PC-9 (cell line): Measurements from ENCODE around the gene VAV2. TPM values are rescaled to one million over a fixed set of nuclear protein-coding genes. Genes with fewer than 3 reads are reported as not detected.

ENCODE experiments used
- BruUV-seq: library from RNA; stranded (reverse); fragments of 400-500 nt; replicated peaks from 2 replicates; lab custom pipeline; 2021; lab: Mats Ljungman, UMichigan
- CTCF ChIA-PET: fragments of 300-600 bp; sonication (Branson Sonifier 250); formaldehyde crosslinking; loops from one replicate; lab custom pipeline; 2022; ENCODE audit warnings: antibody characterized with exemption; lab: Charles Lee
- POLR2A ChIA-PET: fragments of 300-600 bp; sonication (Branson Sonifier 250); formaldehyde crosslinking; loops from one replicate; lab custom pipeline; 2022; ENCODE audit warnings: antibody characterized with exemption; ENCODE audit not compliant: unreplicated experiment; lab: Charles Lee
- DNase-seq, 2 experiments: peaks; one replicate each; pipeline versions ENCODE4 v3.0.0 to v3.0.0-alpha.2; 2015 to 2022; ENCODE audit warnings: mixed read lengths in 1 of 2
- H2AFZ ChIP-seq: fragments of 200-600 bp; sonication (generic); 2 replicates; pipeline ENCODE4 v1.8.1; 2017; ENCODE audit warnings: antibody characterized with exemption
- H3F3A ChIP-seq: fragments of 200-600 bp; sonication (generic); 2 replicates; pipeline ENCODE4 v1.8.1; 2017; ENCODE audit warnings: antibody characterized with exemption, mild to moderate bottlenecking, low read depth; ENCODE audit not compliant: insufficient read depth
- H3K27ac ChIP-seq: fragments of 200-600 bp; sonication (generic); 2 replicates; pipeline ENCODE4 v1.6.1; 2016; ENCODE audit warnings: mixed run types
- H3K27me3 ChIP-seq: fragments of 200-600 bp; sonication (generic); 2 replicates; pipeline ENCODE4 v1.6.1; 2016; ENCODE audit warnings: low read depth, mixed run types; ENCODE audit not compliant: insufficient read depth
- H3K36me3 ChIP-seq: fragments of 200-600 bp; sonication (generic); 2 replicates; pipeline ENCODE4 v1.6.1; 2016; ENCODE audit warnings: low read depth, mixed run types
- H3K4me1 ChIP-seq: fragments of 200-600 bp; sonication (generic); replicated peaks from 2 replicates; pipeline ENCODE4 v1.6.1; 2016; ENCODE audit warnings: mixed run types; ENCODE audit not compliant: insufficient read depth
- H3K4me2 ChIP-seq: fragments of 200-600 bp; sonication (generic); 2 replicates; pipeline ENCODE4 v1.6.1; 2017; ENCODE audit warnings: mixed run types
- H3K4me3 ChIP-seq: fragments of 200-600 bp; sonication (generic); 2 replicates; pipeline ENCODE4 v1.6.1; 2016; ENCODE audit warnings: mixed run types
- H3K79me2 ChIP-seq: fragments of 200-600 bp; sonication (generic); 2 replicates; pipeline ENCODE4 v1.6.1; 2017; ENCODE audit warnings: low read depth, mixed run types
- H3K9me2 ChIP-seq: fragments of 200-600 bp; sonication (generic); 2 replicates; pipeline ENCODE4 v1.8.1; 2017; ENCODE audit warnings: mild to moderate bottlenecking; ENCODE audit not compliant: insufficient read depth
- H3K9me3 ChIP-seq: fragments of 200-600 bp; sonication (generic); 2 replicates; pipeline ENCODE4 v1.8.1; 2016; ENCODE audit warnings: low read depth; ENCODE audit not compliant: insufficient read depth
- H4K20me1 ChIP-seq: fragments of 200-600 bp; sonication (generic); 2 replicates; pipeline ENCODE4 v1.8.1; 2017; ENCODE audit not compliant: insufficient read depth
- EZH2 ChIP-seq: fragments of 200-600 bp; sonication (generic); IDR thresholded peaks from 2 replicates; pipeline ENCODE4 v1.8.0; 2017; ENCODE audit warnings: antibody characterized with exemption, low read depth
- intact Hi-C: fragments of 100-400 bp; cut with micrococcal nuclease; formaldehyde crosslinking; loops from one replicate; pipeline ENCODE4 v1.10.0; 2022; ENCODE audit not compliant: unreplicated experiment
- total RNA-seq: library from RNA; stranded (reverse); gene quantifications from 2 replicates; pipeline ENCODE4 v1.2.3, GENCODE V29; 2021
- TF ChIP-seq, protein P1 (sequence below): fragments of 200-600 bp; sonication (generic); conservative IDR thresholded peaks from 2 replicates; pipeline ENCODE4 v1.6.1; 2017; ENCODE audit warnings: mixed run types, antibody characterized with exemption, mild to moderate bottlenecking, moderate library complexity

Gene VAV2
- total RNA-seq, 1 experiment from 2014 or later = 36.5 TPM

DNA sequence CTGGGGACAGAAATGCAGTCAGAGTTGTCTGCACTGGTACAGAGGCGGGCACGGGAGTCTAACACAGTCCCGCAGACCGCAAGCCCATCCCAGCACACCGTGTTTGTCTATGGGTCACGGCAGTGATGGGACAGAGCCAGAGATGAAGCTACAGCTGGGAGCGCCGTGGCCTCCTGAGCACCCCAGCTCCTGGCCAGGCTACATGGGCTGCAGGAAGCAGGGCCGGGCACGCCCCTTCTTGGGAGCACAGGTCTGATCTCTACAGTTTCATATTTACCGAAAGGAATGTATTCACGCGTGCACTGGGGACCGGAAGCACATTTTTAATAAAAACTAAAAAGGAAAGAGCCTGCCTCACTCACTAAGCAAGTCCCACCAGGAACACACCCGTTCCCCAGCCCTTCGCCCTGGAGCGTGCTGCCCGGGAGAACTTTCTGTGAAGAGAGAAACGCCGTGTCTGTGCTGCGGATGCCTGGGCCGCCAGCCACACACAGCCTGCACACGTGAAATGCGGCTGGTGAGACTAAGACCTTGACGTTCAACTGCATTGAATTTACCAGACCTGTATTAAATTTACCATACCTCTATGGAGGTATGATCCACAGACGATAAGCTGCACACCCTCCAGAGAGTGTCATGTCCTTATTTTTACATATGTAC lies 81.1 kb downstream of the VAV2 start:
- Histone ChIP-seq H3K9me2 (no peaks in the 10 kb centered on the region), H4K20me1 (peaks cover 22% of the 10 kb centered on the region), H3K27me3 (no peaks in the 10 kb centered on the region), H3K27ac (no peak overlapping the region), H3K4me1 (no peaks in the 10 kb centered on the region), H3K79me2 (no peaks in the 10 kb centered on the region), H3K4me3 (no peak overlapping the region), H2AFZ (no peak overlapping the region), H3F3A (no peaks in the 10 kb centered on the region), H3K9me3 (no peaks in the 10 kb centered on the region), H3K36me3 (no peaks in the 10 kb centered on the region), H3K4me2 (no peak overlapping the region)
- ChIA-PET POLR2A (no interaction called here), CTCF (interaction anchor here (0.6 kb wide), 1 partner anchor 28 kb away, joined by 4 read pairs; no protein-coding TSS in a partner anchor)
- intact Hi-C loops = no loop called here
- BruUV-seq = no TSS peak
- DNase-seq = no peak
- TF ChIP-seq EZH2 = no peak
- TF ChIP-seq, protein P1, sequence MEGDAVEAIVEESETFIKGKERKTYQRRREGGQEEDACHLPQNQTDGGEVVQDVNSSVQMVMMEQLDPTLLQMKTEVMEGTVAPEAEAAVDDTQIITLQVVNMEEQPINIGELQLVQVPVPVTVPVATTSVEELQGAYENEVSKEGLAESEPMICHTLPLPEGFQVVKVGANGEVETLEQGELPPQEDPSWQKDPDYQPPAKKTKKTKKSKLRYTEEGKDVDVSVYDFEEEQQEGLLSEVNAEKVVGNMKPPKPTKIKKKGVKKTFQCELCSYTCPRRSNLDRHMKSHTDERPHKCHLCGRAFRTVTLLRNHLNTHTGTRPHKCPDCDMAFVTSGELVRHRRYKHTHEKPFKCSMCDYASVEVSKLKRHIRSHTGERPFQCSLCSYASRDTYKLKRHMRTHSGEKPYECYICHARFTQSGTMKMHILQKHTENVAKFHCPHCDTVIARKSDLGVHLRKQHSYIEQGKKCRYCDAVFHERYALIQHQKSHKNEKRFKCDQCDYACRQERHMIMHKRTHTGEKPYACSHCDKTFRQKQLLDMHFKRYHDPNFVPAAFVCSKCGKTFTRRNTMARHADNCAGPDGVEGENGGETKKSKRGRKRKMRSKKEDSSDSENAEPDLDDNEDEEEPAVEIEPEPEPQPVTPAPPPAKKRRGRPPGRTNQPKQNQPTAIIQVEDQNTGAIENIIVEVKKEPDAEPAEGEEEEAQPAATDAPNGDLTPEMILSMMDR = no peak

DNA sequence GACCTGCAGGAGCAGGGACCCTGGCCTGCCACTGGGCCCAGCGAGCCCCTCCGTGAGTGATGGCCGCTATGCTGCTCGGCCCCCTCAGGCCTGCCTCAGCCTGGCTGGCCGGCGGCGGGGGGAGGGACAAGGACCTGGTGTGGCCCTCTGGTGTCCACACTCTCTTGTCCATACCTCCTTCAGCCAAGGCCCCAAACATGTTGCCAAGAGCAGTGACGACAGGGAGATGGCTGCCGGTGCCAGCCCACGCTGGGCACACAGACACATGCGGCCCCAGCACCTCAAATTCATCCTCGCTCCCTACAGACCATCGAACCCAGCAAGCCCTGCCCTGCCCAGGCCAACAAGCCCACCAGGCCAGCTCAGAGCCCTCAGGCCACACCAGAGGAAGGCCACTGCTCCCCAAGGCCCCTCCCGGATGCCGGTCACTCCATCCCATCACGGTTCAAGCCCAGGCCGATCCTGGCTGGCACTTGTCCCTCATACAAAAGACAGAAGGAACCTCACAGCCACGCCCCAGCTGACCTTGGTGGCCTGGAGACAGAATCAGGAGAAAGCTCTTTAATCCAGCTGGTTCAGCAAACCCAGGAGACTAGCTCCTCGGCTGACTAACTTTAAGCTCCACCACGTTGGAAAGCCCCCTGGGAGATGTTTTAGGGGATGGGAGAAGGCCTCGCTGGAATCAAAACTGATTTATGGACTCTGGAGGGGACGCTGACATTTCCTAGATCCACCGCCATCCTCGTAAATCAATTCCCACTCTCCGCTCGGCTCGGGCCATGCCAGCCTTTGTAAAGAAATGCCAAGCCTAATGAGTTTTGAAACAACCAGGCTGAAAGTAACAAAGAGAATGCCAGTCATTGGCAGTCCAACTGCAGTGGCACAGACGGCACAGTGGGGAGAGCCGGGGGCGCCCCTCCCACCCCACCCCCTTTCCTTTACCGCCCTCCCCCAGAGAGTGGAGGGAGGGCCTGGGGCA lies 84.9 kb downstream of the VAV2 start:
- Histone ChIP-seq H3K4me3 (no peak overlapping the region), H3K36me3 (no peaks in the 10 kb centered on the region), H3K9me2 (no peaks in the 10 kb centered on the region), H3K4me1 (no peaks in the 10 kb centered on the region), H3K79me2 (no peaks in the 10 kb centered on the region), H3K4me2 (no peak overlapping the region), H2AFZ (no peak overlapping the region), H3K27me3 (no peaks in the 10 kb centered on the region), H3K27ac (no peak overlapping the region), H3F3A (no peaks in the 10 kb centered on the region), H3K9me3 (no peaks in the 10 kb centered on the region), H4K20me1 (peaks cover 23% of the 10 kb centered on the region)
- CTCF ChIA-PET = no interaction called here
- TF ChIP-seq EZH2 = no peak
- TF ChIP-seq, protein P1 = no peak
- DNase-seq = no peak
- BruUV-seq = no TSS peak
- intact Hi-C loops = no loop called here
- POLR2A ChIA-PET = no interaction called here

DNA sequence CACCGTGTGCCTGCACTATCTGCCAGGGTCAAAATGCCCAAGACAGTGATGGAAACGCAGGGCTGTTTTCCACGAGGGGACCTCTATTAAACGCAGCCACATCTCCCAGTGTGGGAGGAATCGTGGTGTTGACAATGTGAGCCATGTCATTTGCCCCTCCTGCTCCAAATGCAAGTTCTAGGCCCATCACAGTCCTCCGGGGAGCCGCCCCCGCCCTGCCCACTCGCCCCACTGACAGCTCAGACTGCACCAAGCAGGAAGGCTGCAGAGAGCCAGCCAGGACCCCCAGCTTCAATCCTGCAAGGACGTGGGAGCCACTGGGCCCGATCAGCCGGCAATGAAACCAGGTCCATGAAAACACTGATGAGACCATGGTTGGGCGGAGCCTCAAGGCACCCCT lies 85.9 kb downstream of the VAV2 start:
- Histone ChIP-seq H3K9me2 (no peaks in the 10 kb centered on the region), H3K79me2 (no peaks in the 10 kb centered on the region), H3K4me2 (no peak overlapping the region), H3K9me3 (no peaks in the 10 kb centered on the region), H3K27ac (no peak overlapping the region), H2AFZ (no peak overlapping the region), H3K4me3 (no peak overlapping the region), H3K27me3 (no peaks in the 10 kb centered on the region), H3K4me1 (no peaks in the 10 kb centered on the region), H3K36me3 (no peaks in the 10 kb centered on the region), H3F3A (no peaks in the 10 kb centered on the region), H4K20me1 (peaks cover 23% of the 10 kb centered on the region)
- TF ChIP-seq, protein P1 = no peak
- no peak for TF ChIP-seq EZH2
- ChIA-PET CTCF (interaction anchor here (0.6 kb wide), 1 partner anchor 399 kb away, joined by 4 read pairs; no protein-coding TSS in a partner anchor), POLR2A (no interaction called here)
- BruUV-seq = no TSS peak
- DNase-seq = no peak
- intact Hi-C loops = no loop called here
